CD4-positive, CD25-positive, alpha-beta regulatory T cell (primary cell): ENCODE measurements around the gene ITSN1. TPM values are rescaled to one million over a fixed set of nuclear protein-coding genes. Genes with fewer than 3 reads are reported as not detected.

Experiments
- ATAC-seq, 2 donors: fragments of 150-1000 bp; cut with Tn5 transposase; one replicate each; pipeline ENCODE4 v1.10.0; 2021; ENCODE audit warnings: low read depth in 2 of 2, moderate number of reproducible peaks in 2 of 2, moderate library complexity in 1 of 2
- DNase-seq, 3 donors: peaks; one replicate each; pipeline versions ENCODE4 v3.0.0 to v3.0.0-alpha.2; 2012 to 2022; ENCODE audit warnings: mixed read lengths in 1 of 3
- H3K27ac ChIP-seq: one replicate; pipeline ENCODE4 v1.7.0; 2013; ENCODE audit warnings: mild to moderate bottlenecking, low read length; ENCODE audit not compliant: insufficient read depth, poor library complexity, severe bottlenecking
- H3K27me3 ChIP-seq: one replicate; pipeline ENCODE4 v1.7.0; 2013; ENCODE audit warnings: low read length; ENCODE audit not compliant: control insufficient read depth, insufficient read depth
- H3K36me3 ChIP-seq: one replicate; pipeline ENCODE4 v1.7.0; 2013; ENCODE audit warnings: mild to moderate bottlenecking, low read length, moderate library complexity; ENCODE audit not compliant: control insufficient read depth, insufficient read depth
- H3K4me1 ChIP-seq: 2 replicates; pipeline ENCODE4 v1.7.0; 2013; ENCODE audit warnings: mild to moderate bottlenecking, low read length; ENCODE audit not compliant: insufficient read depth, control insufficient read depth, poor library complexity, severe bottlenecking
- H3K4me3 ChIP-seq: one replicate; pipeline ENCODE4 v1.7.0; 2013; ENCODE audit warnings: low read depth, mild to moderate bottlenecking, low read length, moderate library complexity
- H3K9me3 ChIP-seq, 2 experiments: 1 replicate in 1 of 2; 2 replicates in 1 of 2; pipeline ENCODE4 v1.7.0; 2013; ENCODE audit warnings: low read length in 2 of 2, mild to moderate bottlenecking in 1 of 2, moderate library complexity in 1 of 2; ENCODE audit not compliant: control insufficient read depth in 2 of 2
- H3K27ac Mint-ChIP-seq, 3 donors: one replicate each; pipeline ENCODE4 v1.8.0; 2020 to 2022; ENCODE audit warnings: mild to moderate bottlenecking in 3 of 3, mixed read lengths in 3 of 3, moderate library complexity in 2 of 3
- H3K27me3 Mint-ChIP-seq: one replicate; pipeline ENCODE4 v1.8.0; 2022; ENCODE audit warnings: mild to moderate bottlenecking, mixed read lengths
- H3K36me3 Mint-ChIP-seq: one replicate; pipeline ENCODE4 v1.8.0; 2020; ENCODE audit warnings: mixed read lengths
- H3K4me1 Mint-ChIP-seq, 4 donors: one replicate each; pipeline ENCODE4 v1.8.0; 2020 to 2022; ENCODE audit warnings: mixed read lengths in 4 of 4, mild to moderate bottlenecking in 1 of 4
- H3K4me3 Mint-ChIP-seq, 4 donors: one replicate each; pipeline ENCODE4 v1.8.0; 2020 to 2022; ENCODE audit warnings: mild to moderate bottlenecking in 4 of 4, mixed read lengths in 4 of 4, moderate library complexity in 3 of 4
- H3K9me3 Mint-ChIP-seq, 7 donors: one replicate each; pipeline ENCODE4 v1.8.0; 2020 to 2022; ENCODE audit warnings: mixed read lengths in 7 of 7, mild to moderate bottlenecking in 3 of 7, moderate library complexity in 2 of 7
- polyA plus RNA-seq, 4 donors: library from polyadenylated mRNA; unstranded; fragments of 300-500 nt; fragmentation: Illumina TruSeq; gene quantifications; one replicate each; pipeline ENCODE4 v1.2.3, GENCODE V29; 2021
- total RNA-seq: library from RNA; stranded (reverse); gene quantifications from one replicate; pipeline ENCODE4 v1.2.3, GENCODE V29; 2022

ITSN1 gene
- total and polyA plus RNA-seq, 5 donors from 2014 or later, result 0.17 to 1.1 (median 0.44) TPM

- Histone ChIP-seq H3K27ac (no peak overlapping the region), H3K9me3 (no peaks in the 10 kb centered on the region), H3K36me3 (no peaks in the 10 kb centered on the region), H3K4me1 (no peaks in the 10 kb centered on the region), H3K27me3 (no peaks in the 10 kb centered on the region), H3K4me3 (no peak overlapping the region)
- Mint-ChIP-seq H3K4me1 (no peaks in the 10 kb centered on the region), H3K36me3 (peaks cover 4% of the 10 kb centered on the region), H3K27ac (no peak overlapping the region), H3K9me3 (peaks cover 0 to 8% (median 0%) of the 10 kb centered on the region in 7 donors), H3K4me3 (no peak overlapping the region), H3K27me3 (no peaks in the 10 kb centered on the region)
- ATAC-seq, result no peak
- DNase-seq, result no peak
Observed at GRCh38 chr21:33831962-33832659, 189.8 kb downstream of the ITSN1 start.

DNA sequence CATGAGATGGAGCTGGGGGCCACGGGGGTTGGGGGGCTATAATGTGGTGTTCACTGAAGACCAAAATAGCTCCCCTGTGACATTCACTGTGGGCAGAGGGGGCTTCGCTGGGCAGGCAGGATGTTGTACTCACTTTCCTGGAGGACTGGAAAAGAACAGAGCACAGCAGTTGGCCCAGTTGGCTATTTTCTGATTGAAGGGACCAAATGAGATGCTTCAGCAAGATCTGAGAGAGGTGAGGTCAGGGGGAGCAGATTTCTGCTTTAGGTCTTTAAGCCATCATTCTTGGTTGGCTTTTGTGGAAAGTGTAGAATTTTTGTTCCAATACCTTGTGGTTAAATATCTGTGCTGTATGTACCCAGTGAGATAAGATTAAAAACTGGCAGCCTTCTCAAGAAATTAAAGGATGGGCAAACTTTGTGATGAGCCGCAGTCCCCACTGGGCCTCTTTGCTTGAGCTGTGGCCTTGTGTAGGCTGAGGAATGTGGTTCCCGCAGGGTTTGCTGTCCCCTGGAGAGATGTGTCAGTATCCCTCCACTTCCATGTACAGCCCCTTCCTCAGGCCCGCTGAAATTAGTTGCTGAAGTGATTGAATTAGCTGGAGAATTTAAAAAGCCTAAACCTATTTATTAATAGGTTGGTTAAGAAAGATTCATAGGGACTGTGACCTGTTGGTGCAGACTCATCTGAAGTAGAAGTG is 192.7 kb downstream of the ITSN1 start:
- H3K4me1 ChIP-seq, result no peaks in the 10 kb centered on the region
- H3K9me3 ChIP-seq, result no peaks in the 10 kb centered on the region
- H3K9me3 Mint-ChIP-seq, result peaks cover 0 to 6% (median 0%) of the 10 kb centered on the region in 7 donors
- H3K27ac Mint-ChIP-seq, result no peak overlapping the region
- H3K4me1 Mint-ChIP-seq, result no peaks in the 10 kb centered on the region
- no peak overlapping the region for H3K4me3 Mint-ChIP-seq
- H3K4me3 ChIP-seq, result no peak overlapping the region
- H3K27me3 Mint-ChIP-seq, result no peaks in the 10 kb centered on the region
- no peak overlapping the region for H3K27ac ChIP-seq
- H3K36me3 ChIP-seq, result no peaks in the 10 kb centered on the region
- DNase-seq (no peak), ATAC-seq (no peak)
- H3K27me3 ChIP-seq, result no peaks in the 10 kb centered on the region
- peaks cover 4% of the 10 kb centered on the region for H3K36me3 Mint-ChIP-seq

DNA sequence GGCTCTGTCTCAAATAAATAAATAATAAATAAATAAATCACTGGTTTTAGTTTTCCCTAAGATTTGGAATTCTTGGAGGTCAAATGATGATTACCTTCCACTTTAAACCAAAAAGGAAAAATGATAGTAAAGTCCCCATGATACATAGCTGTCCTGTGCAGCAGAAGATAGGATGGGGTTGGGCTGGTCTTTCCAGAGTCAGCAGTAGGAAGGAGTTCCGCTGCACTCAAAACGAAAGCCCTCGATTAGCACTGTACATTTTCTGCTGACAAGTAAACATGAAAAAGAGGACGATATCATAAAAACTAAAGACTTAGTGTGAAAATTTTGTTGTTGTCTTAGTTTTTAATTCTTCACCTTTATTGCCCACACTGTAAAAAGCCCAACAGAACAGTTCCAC is 193.6 kb downstream of the ITSN1 start:
- Mint-ChIP-seq H3K9me3 (no peaks in the 10 kb centered on the region), H3K36me3 (peaks cover 4% of the 10 kb centered on the region), H3K4me3 (no peak overlapping the region), H3K27ac (no peak overlapping the region), H3K4me1 (no peaks in the 10 kb centered on the region), H3K27me3 (no peaks in the 10 kb centered on the region)
- Histone ChIP-seq H3K27me3 (no peaks in the 10 kb centered on the region), H3K4me3 (no peak overlapping the region), H3K27ac (no peak overlapping the region), H3K9me3 (no peaks in the 10 kb centered on the region), H3K4me1 (no peaks in the 10 kb centered on the region), H3K36me3 (no peaks in the 10 kb centered on the region)
- ATAC-seq, result no peak
- no peak for DNase-seq

GRCh38 chr21:33836408-33836807 is 194.1 kb downstream of the ITSN1 start:
- H3K9me3 Mint-ChIP-seq, result no peaks in the 10 kb centered on the region

GRCh38 chr21:33839167-33839716 is 196.9 kb downstream of the ITSN1 start:
- Histone ChIP-seq H3K9me3 (no peaks in the 10 kb centered on the region), H3K27ac (no peak overlapping the region), H3K4me1 (no peaks in the 10 kb centered on the region), H3K4me3 (no peak overlapping the region), H3K27me3 (no peaks in the 10 kb centered on the region), H3K36me3 (no peaks in the 10 kb centered on the region)
- no peak overlapping the region for H3K4me3 Mint-ChIP-seq
- ATAC-seq, result no peak
- H3K9me3 Mint-ChIP-seq, result no peaks in the 10 kb centered on the region
- no peaks in the 10 kb centered on the region for H3K27me3 Mint-ChIP-seq
- no peaks in the 10 kb centered on the region for H3K36me3 Mint-ChIP-seq
- no peak overlapping the region for H3K27ac Mint-ChIP-seq
- no peaks in the 10 kb centered on the region for H3K4me1 Mint-ChIP-seq
- DNase-seq, result no peak

More at GRCh38 chr21:33836408-33836807, 194.1 kb downstream of the ITSN1 start:
- ATAC-seq (no peak), DNase-seq (no peak)
- no peaks in the 10 kb centered on the region for H3K27me3 Mint-ChIP-seq
- no peaks in the 10 kb centered on the region for H3K9me3 ChIP-seq
- no peaks in the 10 kb centered on the region for H3K27me3 ChIP-seq
- H3K4me1 Mint-ChIP-seq, result no peaks in the 10 kb centered on the region
- no peak overlapping the region for H3K27ac Mint-ChIP-seq
- no peak overlapping the region for H3K4me3 Mint-ChIP-seq
- H3K36me3 Mint-ChIP-seq, result peaks cover 4% of the 10 kb centered on the region
- no peak overlapping the region for H3K27ac ChIP-seq
- no peaks in the 10 kb centered on the region for H3K36me3 ChIP-seq
- H3K4me1 ChIP-seq, result no peaks in the 10 kb centered on the region
- no peak overlapping the region for H3K4me3 ChIP-seq

GRCh38 chr21:33839806-33840205 is 197.5 kb downstream of the ITSN1 start:
- Mint-ChIP-seq H3K9me3 (peaks cover 0 to 2% (median 0%) of the 10 kb centered on the region in 7 donors), H3K4me3 (no peak overlapping the region), H3K36me3 (no peaks in the 10 kb centered on the region), H3K27ac (no peak overlapping the region), H3K4me1 (no peaks in the 10 kb centered on the region), H3K27me3 (no peaks in the 10 kb centered on the region)
- no peaks in the 10 kb centered on the region for H3K27me3 ChIP-seq
- ATAC-seq (no peak), DNase-seq (no peak)
- H3K27ac ChIP-seq, result no peak overlapping the region
- H3K9me3 ChIP-seq, result no peaks in the 10 kb centered on the region
- no peaks in the 10 kb centered on the region for H3K4me1 ChIP-seq
- H3K4me3 ChIP-seq, result no peak overlapping the region
- no peaks in the 10 kb centered on the region for H3K36me3 ChIP-seq

DNA sequence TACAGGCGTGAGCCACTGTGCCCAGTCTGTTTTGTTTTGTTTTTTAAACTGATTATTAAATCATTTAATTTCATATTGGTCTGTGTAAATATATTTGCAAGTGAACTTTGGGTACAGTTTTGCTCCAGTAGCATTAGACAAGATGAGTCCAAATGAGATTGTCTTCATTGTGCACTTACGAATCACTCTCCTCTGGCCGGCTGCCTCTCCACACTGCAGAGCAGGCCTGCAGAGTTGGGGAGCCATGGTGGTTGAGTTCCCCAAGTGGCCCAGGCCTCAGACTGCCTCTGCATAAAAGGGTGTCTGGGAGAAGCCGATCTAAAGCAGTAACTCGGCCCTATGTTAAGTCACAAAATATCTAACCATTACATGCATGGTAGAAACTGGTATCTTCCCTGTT is 198.5 kb downstream of the ITSN1 start:
- Mint-ChIP-seq H3K4me3 (no peak overlapping the region), H3K36me3 (no peaks in the 10 kb centered on the region), H3K9me3 (peaks cover 0 to 3% (median 0%) of the 10 kb centered on the region in 7 donors), H3K27ac (no peak overlapping the region), H3K27me3 (no peaks in the 10 kb centered on the region), H3K4me1 (no peaks in the 10 kb centered on the region)
- Histone ChIP-seq H3K4me3 (no peak overlapping the region), H3K9me3 (no peaks in the 10 kb centered on the region), H3K27ac (no peak overlapping the region), H3K4me1 (no peaks in the 10 kb centered on the region), H3K36me3 (no peaks in the 10 kb centered on the region), H3K27me3 (no peaks in the 10 kb centered on the region)
- ATAC-seq (no peak), DNase-seq (no peak)
